Keratinocyte (primary cell): Measurements from ENCODE around the gene XIAP.

Source experiments
- CTCF ChIP-seq, 3 experiments: IDR thresholded peaks in 1 of 3; conservative IDR thresholded peaks in 1 of 3; optimal IDR thresholded peaks in 1 of 3; 2 replicates in 2 of 3; 3 replicates in 1 of 3; pipeline versions ENCODE3 to v1.5.1; 2011; ENCODE audit warnings: low read length in 3 of 3, mild to moderate bottlenecking in 3 of 3, moderate library complexity in 2 of 3, control low read depth in 1 of 3, inconsistent platforms in 1 of 3; ENCODE audit not compliant: insufficient read depth in 2 of 3; ENCODE audit errors: extremely low read depth in 1 of 3
- EZH2 ChIP-seq: IDR thresholded peaks from one replicate; pipeline ENCODE4 v1.6.1; 2012; ENCODE audit warnings: inconsistent platforms, mild to moderate bottlenecking, low read length, moderate library complexity

DNA sequence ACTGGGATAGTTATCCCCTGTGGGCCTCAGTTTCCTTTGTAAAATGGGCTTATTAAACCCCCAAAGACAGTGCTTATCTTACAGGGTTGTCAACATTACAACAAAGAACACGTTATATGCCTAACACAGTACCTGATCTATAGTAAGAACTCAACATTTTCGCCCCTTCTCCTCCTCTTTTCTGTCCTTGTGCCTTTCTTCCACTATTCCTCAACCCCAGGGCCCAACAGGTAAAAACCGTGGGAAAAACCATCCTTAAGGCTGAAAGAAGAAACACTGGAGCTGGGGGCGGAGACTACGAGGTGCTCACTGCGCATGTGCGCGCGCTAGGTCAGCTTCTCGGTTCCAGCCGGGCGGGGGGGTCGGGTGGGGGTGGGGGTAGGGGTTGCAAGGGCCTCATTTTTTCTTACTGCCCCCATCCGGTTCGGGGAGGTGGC, 426 bp upstream of the XIAP start:
- TF ChIP-seq EZH2 (no peak), CTCF (optimal IDR thresholded peaks at IDR 0.05 in 1 of 3, IDR thresholded peaks at IDR 0.05 in 1 of 3, conservative IDR thresholded peaks at IDR 0.05 in 1 of 3; ENCODE audit: extremely low read depth in 1 of 3, insufficient read depth in 2 of 3, low read length in 3 of 3) (no peak)
